AG04449 (cell line): ENCODE measurements around the gene HTR1D.

Source experiments
- CTCF ChIA-PET: fragments of 350-600 bp; formaldehyde crosslinking; extraction: SDS; loops from one replicate; lab custom pipeline; 2021; ENCODE audit warnings: antibody characterized with exemption; lab: Yijun Ruan, JAX
- POLR2A ChIA-PET: fragments of 400-600, 350-600 bp; formaldehyde crosslinking; extraction: SDS; loops from one replicate; lab custom pipeline; 2020; ENCODE audit warnings: antibody characterized with exemption, inconsistent platforms; lab: Yijun Ruan, JAX
- DNase-seq: peaks from one replicate; pipeline ENCODE4 v3.0.0-alpha.2; 2010; ENCODE audit warnings: low read depth, low spot score
- H3K4me3 ChIP-seq: 2 replicates; pipeline ENCODE4 v1.5.1; 2011; ENCODE audit warnings: low read depth, mild to moderate bottlenecking, control low read depth, low read length
- CTCF ChIP-seq: IDR thresholded peaks from one replicate; pipeline ENCODE4 v1.5.1; 2011; ENCODE audit warnings: mild to moderate bottlenecking, moderate library complexity, low read length, control low read depth, inconsistent platforms; ENCODE audit not compliant: insufficient read depth; ENCODE audit errors: missing control alignments

HTR1D gene

GRCh38 chr1:23202263-23202749 lies 15.0 kb downstream of the HTR1D start:
- H3K4me3 ChIP-seq: no peak overlapping the region
- DNase-seq: no peak
- no peak for TF ChIP-seq CTCF
- ChIA-PET POLR2A (no interaction called here), CTCF (interaction anchor here (1.5 to 2.2 kb wide), 3 partner anchors 14 to 18 kb away, joined by 3 to 13 read pairs (median 9); partner anchors contain the start of gene HTR1D)

- CTCF ChIA-PET: interaction anchor here (0.9 to 9.8 kb wide), 5 partner anchors 16 to 101 kb away, joined by 3 to 150 read pairs (median 9); partner anchors contain the start of gene HTR1D
- H3K4me3 ChIP-seq: no peak overlapping the region
- DNase-seq: no peak
- no peak for TF ChIP-seq CTCF
- POLR2A ChIA-PET: no interaction called here
These were observed 16.4 kb downstream of the HTR1D start for GRCh38 chr1:23200883-23201282.

- no peak overlapping the region for H3K4me3 ChIP-seq
- CTCF ChIA-PET: interaction anchor here (0.8 to 9.8 kb wide), 4 partner anchors 11 to 99 kb away, joined by 3 to 150 read pairs (median 16); no protein-coding TSS in a partner anchor
- POLR2A ChIA-PET: interaction anchor here (0.6 to 0.7 kb wide), 3 partner anchors 28 to 79 kb away, joined by 3 to 4 read pairs (median 3); no protein-coding TSS in a partner anchor
- TF ChIP-seq CTCF: no peak
- DNase-seq: peak; percentile 90
These were observed 18.9 kb downstream of the HTR1D start for GRCh38 chr1:23198373-23198772.

- peak; percentile 96 for DNase-seq
- POLR2A ChIA-PET: no interaction called here
- no peak overlapping the region for H3K4me3 ChIP-seq
- CTCF ChIA-PET: interaction anchor here (1.1 to 9.8 kb wide), 6 partner anchors 15 to 220 kb away, joined by 3 to 150 read pairs (median 4); partner anchors contain the start of gene HTR1D
- no peak for TF ChIP-seq CTCF
These were observed 20.5 kb downstream of the HTR1D start for GRCh38 chr1:23196627-23197328.

GRCh38 chr1:23194119-23194984 lies 22.9 kb downstream of the HTR1D start:
- no peak overlapping the region for H3K4me3 ChIP-seq

More at GRCh38 chr1:23194119-23194984, 22.9 kb downstream of the HTR1D start:
- TF ChIP-seq CTCF: no peak
- DNase-seq: peak; percentile 91
- CTCF ChIA-PET: interaction anchor here (1.4 to 9.8 kb wide), 3 partner anchors 12 to 95 kb away, joined by 3 to 150 read pairs (median 29); partner anchors contain the start of gene HTR1D
- POLR2A ChIA-PET: interaction anchor here (0.6 to 1.0 kb wide), 4 partner anchors 16 to 97 kb away, joined by 3 to 4 read pairs (median 3); no protein-coding TSS in a partner anchor
